Muscle layer of duodenum (tissue), 2 donors: Measurements from ENCODE around the gene APOBEC3G.
"Not testable (repeated sequence)": the region's sequence is repeated elsewhere in the genome, so short reads cannot be mapped to it uniquely, and the experiment has no call there.

Experiments used
- H3K27ac ChIP-seq: one replicate; pipeline ENCODE4 v1.7.0; 2013; ENCODE audit warnings: mild to moderate bottlenecking, low read length
- H3K27me3 ChIP-seq: one replicate; pipeline ENCODE4 v1.7.0; 2013; ENCODE audit warnings: low read depth, mild to moderate bottlenecking, control low read depth, low read length
- H3K36me3 ChIP-seq, 2 donors: one replicate each; pipeline ENCODE4 v1.7.0; 2013; ENCODE audit warnings: low read length in 2 of 2, control low read depth in 1 of 2, mild to moderate bottlenecking in 1 of 2; ENCODE audit not compliant: insufficient read depth in 2 of 2, control insufficient read depth in 1 of 2
- H3K4me1 ChIP-seq, 2 donors: one replicate each; pipeline ENCODE4 v1.7.0; 2013; ENCODE audit warnings: low read length in 2 of 2, mild to moderate bottlenecking in 2 of 2, control low read depth in 1 of 2, moderate library complexity in 1 of 2; ENCODE audit not compliant: insufficient read depth in 2 of 2, control insufficient read depth in 1 of 2
- H3K4me3 ChIP-seq, 2 donors: one replicate each; pipeline ENCODE4 v1.7.0; 2013; ENCODE audit warnings: low read length in 2 of 2, low read depth in 1 of 2, mild to moderate bottlenecking in 1 of 2
- H3K9me3 ChIP-seq, 2 donors: one replicate each; pipeline ENCODE4 v1.7.0; 2013; ENCODE audit warnings: low read length in 2 of 2, control low read depth in 1 of 2, mild to moderate bottlenecking in 1 of 2; ENCODE audit not compliant: control insufficient read depth in 1 of 2
- donor health status: healthy.

Gene APOBEC3G

GRCh38 chr22:39077026-39077840, at the start of gene APOBEC3G:
Gene APOBEC3G, plus strand, starts transcription at chr22:39077275. Its CDS starts 87 bp downstream, at chr22:39077362.
- H3K27me3 ChIP-seq, H3K9me3 ChIP-seq, H3K36me3 ChIP-seq: not testable (repeated sequence)
- H3K4me1 ChIP-seq = peaks cover 0 to 12% of the 10 kb centered on the region in 2 donors
- peak within 1 kb of the TSS; percentile 64 to 79 for H3K4me3 ChIP-seq
- H3K27ac ChIP-seq = peak within 1 kb of the TSS; percentile 49

DNA sequence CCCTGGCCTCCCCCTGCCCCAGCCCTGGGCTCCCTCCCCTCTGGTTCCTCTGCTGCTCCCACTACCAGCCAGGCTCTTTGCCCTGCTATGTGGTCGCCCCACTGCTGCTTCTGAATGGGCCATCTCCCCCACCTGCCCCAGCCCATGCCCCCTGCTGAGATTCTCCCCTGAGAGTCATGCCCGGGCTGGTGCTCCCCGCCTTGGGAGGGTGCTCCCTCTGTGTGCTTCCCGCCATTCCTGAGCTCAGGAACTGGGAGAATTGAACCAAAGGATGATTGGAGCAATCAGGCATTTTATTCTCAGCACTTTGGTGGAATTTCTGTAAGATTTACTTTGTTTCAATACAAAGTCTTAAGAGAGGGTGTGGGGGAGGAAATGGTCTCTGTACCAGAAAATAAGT, 49.4 kb upstream of the APOBEC3G start:
- H3K36me3 ChIP-seq = peaks cover 4 to 10% of the 10 kb centered on the region in 2 donors
- no peaks in the 10 kb centered on the region for H3K27me3 ChIP-seq
- H3K4me1 ChIP-seq = no peaks in the 10 kb centered on the region
- no peak overlapping the region for H3K27ac ChIP-seq
- no peak overlapping the region for H3K4me3 ChIP-seq
- no peaks in the 10 kb centered on the region for H3K9me3 ChIP-seq

DNA sequence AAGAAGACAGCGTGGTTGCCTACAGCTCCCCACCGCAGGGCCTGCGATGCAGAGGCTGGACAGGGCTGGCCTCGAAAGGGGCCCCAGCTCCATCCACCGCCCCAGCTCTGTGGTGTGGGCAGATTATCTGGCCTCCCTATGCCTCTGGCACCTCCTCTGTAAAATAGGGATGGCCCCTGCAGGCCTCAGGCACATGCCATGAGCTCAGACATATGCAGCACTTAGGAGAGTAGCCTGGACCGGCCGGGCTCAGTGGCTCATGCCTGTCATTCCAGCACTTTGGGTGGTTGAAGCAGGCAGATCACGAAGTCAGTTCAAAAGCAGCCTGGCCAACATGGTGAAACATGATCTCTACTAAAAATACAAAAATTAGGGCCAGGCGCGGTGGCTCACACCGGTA, 48.8 kb upstream of the APOBEC3G start:
- no peaks in the 10 kb centered on the region for H3K4me1 ChIP-seq
- no peaks in the 10 kb centered on the region for H3K9me3 ChIP-seq
- no peak overlapping the region for H3K27ac ChIP-seq
- H3K27me3 ChIP-seq = no peaks in the 10 kb centered on the region
- peaks cover 4 to 10% of the 10 kb centered on the region in 2 donors for H3K36me3 ChIP-seq
- H3K4me3 ChIP-seq = no peak overlapping the region

- Histone ChIP-seq H3K4me3 (no peak overlapping the region), H3K9me3 (no peaks in the 10 kb centered on the region), H3K36me3 (peaks cover 0 to 4% of the 10 kb centered on the region in 2 donors), H3K27me3 (no peaks in the 10 kb centered on the region), H3K27ac (no peak overlapping the region), H3K4me1 (no peaks in the 10 kb centered on the region)
Measured at GRCh38 chr22:39029227-39029626, 47.8 kb upstream of the APOBEC3G start.

DNA sequence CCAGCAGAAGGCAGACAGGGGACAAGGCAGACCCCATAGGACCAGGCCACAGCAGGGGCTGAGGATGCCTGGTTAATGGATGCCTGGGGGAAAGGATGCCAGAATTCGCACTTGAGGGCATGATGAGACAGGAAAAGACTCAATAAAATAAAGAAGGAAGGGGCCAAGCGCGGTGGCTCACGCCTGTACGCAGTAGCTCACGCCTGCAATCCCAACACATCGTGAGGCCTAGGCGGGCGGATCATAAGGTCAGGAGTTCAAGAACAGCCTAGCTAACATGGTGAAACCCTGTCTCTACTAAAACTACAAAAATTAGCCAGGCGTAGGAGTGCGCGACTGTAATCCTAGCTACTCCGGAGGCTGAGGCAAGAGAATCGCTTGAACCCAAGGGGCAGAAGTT, 46.4 kb upstream of the APOBEC3G start:
- Histone ChIP-seq H3K9me3 (no peaks in the 10 kb centered on the region), H3K4me3 (no peak overlapping the region), H3K27me3 (no peaks in the 10 kb centered on the region), H3K4me1 (no peaks in the 10 kb centered on the region), H3K36me3 (no peaks in the 10 kb centered on the region), H3K27ac (no peak overlapping the region)

DNA sequence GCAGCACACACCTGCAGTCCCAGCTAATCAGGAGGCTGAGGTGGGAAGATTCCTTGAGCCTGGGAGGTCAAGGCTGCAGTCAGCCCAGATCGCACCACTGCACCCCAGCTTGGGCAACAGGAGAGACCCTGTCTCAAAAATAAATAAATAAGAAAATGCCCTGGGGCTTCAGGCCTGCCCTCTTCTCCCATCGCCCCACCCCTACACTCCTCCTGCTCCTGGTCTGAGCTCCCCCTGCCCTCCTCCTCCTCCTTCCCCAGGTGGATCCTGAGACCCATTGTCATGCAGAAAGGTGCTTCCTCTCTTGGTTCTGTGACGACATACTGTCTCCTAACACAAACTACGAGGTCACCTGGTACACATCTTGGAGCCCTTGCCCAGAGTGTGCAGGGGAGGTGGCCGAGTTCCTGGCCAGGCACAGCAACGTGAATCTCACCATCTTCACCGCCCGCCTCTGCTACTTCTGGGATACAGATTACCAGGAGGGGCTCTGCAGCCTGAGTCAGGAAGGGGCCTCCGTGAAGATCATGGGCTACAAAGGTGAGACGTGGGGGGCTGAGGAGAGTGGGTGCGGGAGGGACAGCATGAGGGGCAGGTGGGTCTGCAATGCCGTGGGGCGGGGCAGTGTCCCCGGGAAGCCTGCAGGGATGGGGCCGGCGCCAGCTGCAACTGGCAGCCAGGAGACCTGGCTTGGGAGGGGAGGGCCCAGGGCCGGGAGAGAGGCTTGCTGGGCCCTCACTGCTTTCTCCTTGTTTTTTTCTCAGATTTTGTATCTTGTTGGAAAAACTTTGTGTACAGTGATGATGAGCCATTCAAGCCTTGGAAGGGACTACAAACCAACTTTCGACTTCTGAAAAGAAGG, 45.4 kb upstream of the APOBEC3G start:
- not testable (repeated sequence) for H3K36me3 ChIP-seq, H3K4me1 ChIP-seq, H3K9me3 ChIP-seq, H3K27me3 ChIP-seq, H3K4me3 ChIP-seq, H3K27ac ChIP-seq

DNA sequence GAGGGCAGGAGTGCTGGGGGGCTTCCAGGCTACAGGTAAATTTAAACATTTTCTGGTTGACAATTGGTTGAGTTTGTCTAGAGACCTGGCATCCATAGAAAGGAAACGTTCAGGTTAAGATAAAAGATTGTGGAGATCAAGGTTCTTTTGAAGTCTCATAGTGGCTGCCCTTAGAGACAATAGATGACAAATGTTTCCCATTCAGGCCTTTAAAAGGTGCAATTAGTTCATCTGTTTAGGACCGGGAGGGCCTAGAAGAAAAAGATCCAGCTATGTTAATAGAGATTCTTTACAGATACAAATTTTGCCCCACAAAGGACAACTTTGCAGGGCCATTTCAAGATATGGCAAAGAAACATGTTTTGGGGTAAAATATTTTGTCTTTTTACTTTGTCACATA, 40.0 kb upstream of the APOBEC3G start:
- not testable (repeated sequence) for H3K36me3 ChIP-seq

DNA sequence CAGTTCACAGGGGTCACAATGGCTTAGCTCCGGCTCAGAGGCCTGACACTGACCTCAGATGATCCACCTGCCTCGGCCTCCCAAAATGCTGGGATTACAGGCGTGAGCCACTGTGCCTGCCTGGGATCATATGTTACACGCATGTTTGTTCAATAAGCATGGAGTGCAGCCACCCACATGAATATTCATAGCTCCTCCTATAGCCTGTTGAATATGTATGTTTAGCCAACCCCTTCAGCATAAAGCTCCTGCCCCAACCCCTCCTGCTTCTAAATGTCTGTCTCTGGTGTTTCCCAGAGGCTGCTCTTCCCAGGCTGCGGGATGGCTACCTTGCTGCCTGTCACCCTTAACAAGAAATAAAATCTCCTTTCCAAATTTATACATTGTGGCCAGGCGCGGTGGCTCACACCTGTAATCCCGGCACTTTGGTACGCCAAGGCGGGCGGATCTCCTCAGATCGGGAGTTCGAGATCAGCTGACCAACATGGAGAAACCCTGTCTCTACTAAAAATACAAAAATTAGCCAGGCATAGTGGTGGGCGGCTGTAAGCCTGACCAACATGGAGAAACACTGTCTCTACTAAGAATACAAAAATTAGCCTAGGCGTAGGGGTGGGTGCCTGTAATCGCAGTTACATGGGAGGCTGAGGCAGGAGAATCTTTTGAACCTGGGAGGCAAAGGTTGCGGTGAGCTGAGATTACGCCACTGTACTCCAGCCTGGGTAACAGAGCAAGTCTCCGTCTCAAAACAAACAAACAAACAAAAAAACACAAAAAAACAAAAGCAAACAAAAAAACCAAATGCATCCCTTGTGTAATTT, 37.6 kb upstream of the APOBEC3G start:
- Histone ChIP-seq H3K4me1 (peaks cover 0 to 10% of the 10 kb centered on the region in 2 donors), H3K9me3 (no peaks in the 10 kb centered on the region), H3K4me3 (peak overlapping the region in 1 of 2 donors; percentile 60), H3K27ac (no peak overlapping the region), H3K27me3 (no peaks in the 10 kb centered on the region), H3K36me3 (no peaks in the 10 kb centered on the region)

More for the DNA sequence above, 40.0 kb upstream of the APOBEC3G start:
- H3K9me3 ChIP-seq, H3K27me3 ChIP-seq, H3K4me1 ChIP-seq, H3K4me3 ChIP-seq, H3K27ac ChIP-seq: not testable (repeated sequence)

GRCh38 chr22:39040155-39040537, 36.9 kb upstream of the APOBEC3G start:
- H3K27me3 ChIP-seq, H3K27ac ChIP-seq, H3K4me1 ChIP-seq, H3K36me3 ChIP-seq, H3K9me3 ChIP-seq: not testable (repeated sequence)
- H3K4me3 ChIP-seq = peak overlapping the region in 1 of 2 donors; percentile 60

- H3K9me3 ChIP-seq, H3K36me3 ChIP-seq, H3K27me3 ChIP-seq, H3K4me1 ChIP-seq: not testable (repeated sequence)
- Histone ChIP-seq H3K27ac (peak within 1 kb of the TSS; percentile 60), H3K4me3 (peak within 1 kb of the TSS; percentile 60 to 66)
Measured at GRCh38 chr22:39040538-39041296, 36.4 kb upstream of the APOBEC3G start, which contains the start of gene APOBEC3F. Gene APOBEC3F, plus strand, starts transcription at chr22:39040864. Its CDS starts 97 bp downstream, at chr22:39040961.
